ENCODE data around the gene CARMIL1.

GRCh38 chr6:25442898-25443297 is 163.7 kb downstream of the CARMIL1 start:
- no peak for TF ChIP-seq POLR2A (IDR thresholded peaks at IDR 0.05)
- TF ChIP-seq, protein P1, sequence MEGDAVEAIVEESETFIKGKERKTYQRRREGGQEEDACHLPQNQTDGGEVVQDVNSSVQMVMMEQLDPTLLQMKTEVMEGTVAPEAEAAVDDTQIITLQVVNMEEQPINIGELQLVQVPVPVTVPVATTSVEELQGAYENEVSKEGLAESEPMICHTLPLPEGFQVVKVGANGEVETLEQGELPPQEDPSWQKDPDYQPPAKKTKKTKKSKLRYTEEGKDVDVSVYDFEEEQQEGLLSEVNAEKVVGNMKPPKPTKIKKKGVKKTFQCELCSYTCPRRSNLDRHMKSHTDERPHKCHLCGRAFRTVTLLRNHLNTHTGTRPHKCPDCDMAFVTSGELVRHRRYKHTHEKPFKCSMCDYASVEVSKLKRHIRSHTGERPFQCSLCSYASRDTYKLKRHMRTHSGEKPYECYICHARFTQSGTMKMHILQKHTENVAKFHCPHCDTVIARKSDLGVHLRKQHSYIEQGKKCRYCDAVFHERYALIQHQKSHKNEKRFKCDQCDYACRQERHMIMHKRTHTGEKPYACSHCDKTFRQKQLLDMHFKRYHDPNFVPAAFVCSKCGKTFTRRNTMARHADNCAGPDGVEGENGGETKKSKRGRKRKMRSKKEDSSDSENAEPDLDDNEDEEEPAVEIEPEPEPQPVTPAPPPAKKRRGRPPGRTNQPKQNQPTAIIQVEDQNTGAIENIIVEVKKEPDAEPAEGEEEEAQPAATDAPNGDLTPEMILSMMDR (IDR thresholded peaks at IDR 0.05), result no peak
